Measurements from ENCODE around the gene CNOT4. TPM values are rescaled to one million over a fixed set of nuclear protein-coding genes. Genes with fewer than 3 reads are reported as not detected.

CNOT4 gene
- total RNA-seq, 1 experiment from 2014 or later = 9.7 TPM

DNA sequence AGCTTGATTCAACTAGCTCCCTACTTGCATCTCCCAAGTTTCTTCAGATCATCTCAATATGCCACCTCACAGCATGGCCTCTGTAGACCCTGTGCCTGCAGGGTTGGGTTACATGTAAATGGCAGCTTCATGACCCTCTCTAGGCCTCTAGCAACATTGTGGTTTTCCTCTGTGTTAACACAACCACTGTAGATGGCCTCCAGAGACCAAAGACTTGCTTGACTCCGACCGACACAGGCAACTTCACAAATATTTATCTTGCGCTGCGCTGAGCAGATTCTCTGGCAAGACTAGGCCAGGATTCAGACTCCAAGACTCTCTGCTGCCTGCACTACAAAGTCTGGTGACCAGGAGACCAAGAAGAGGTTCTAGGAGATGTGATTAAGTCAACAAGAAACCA, 75.9 kb downstream of the CNOT4 start:
- no TSS peak for BruUV-seq (replicated peaks)
- Histone ChIP-seq H3F3A (ENCODE audit: low read length, unreplicated experiment) (no peaks in the 10 kb centered on the region), H3K4me3 (ENCODE audit: low read length) (no peak overlapping the region), H3K9me2 (replicated peaks; ENCODE audit: low read length) (no peaks in the 10 kb centered on the region), H2AFZ (ENCODE audit: low read length) (no peak overlapping the region), H3K36me3 (ENCODE audit: low read depth, low read length) (no peaks in the 10 kb centered on the region), H3K27me3 (ENCODE audit: low read length) (no peaks in the 10 kb centered on the region), H3K9ac (ENCODE audit: low read length) (no peak overlapping the region), H3K79me2 (ENCODE audit: low read length) (peaks cover 12% of the 10 kb centered on the region; the same call in 1 of the 2 replicates), H3K27ac (ENCODE audit: low read length) (no peak overlapping the region), H3K9me3 (ENCODE audit: low read length) (no peaks in the 10 kb centered on the region), H3K4me2 (ENCODE audit: low read length) (no peak overlapping the region), H4K20me1 (ENCODE audit: low read length) (peaks cover 4% of the 10 kb centered on the region; the same call in 1 of the 2 replicates), H3K4me1 (ENCODE audit: insufficient read depth, low read length) (no peaks in the 10 kb centered on the region)
- DNase-seq (no peak), ATAC-seq (no peak)
- POLR2A ChIA-PET (ENCODE audit: unreplicated experiment) = no interaction called here
- CTCF ChIA-PET = no interaction called here
- no peak for TF ChIP-seq EZH2 (IDR thresholded peaks at IDR 0.05; ENCODE audit: low read length, unreplicated experiment)
- TF ChIP-seq, protein P1, sequence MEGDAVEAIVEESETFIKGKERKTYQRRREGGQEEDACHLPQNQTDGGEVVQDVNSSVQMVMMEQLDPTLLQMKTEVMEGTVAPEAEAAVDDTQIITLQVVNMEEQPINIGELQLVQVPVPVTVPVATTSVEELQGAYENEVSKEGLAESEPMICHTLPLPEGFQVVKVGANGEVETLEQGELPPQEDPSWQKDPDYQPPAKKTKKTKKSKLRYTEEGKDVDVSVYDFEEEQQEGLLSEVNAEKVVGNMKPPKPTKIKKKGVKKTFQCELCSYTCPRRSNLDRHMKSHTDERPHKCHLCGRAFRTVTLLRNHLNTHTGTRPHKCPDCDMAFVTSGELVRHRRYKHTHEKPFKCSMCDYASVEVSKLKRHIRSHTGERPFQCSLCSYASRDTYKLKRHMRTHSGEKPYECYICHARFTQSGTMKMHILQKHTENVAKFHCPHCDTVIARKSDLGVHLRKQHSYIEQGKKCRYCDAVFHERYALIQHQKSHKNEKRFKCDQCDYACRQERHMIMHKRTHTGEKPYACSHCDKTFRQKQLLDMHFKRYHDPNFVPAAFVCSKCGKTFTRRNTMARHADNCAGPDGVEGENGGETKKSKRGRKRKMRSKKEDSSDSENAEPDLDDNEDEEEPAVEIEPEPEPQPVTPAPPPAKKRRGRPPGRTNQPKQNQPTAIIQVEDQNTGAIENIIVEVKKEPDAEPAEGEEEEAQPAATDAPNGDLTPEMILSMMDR (conservative IDR thresholded peaks at IDR 0.05; ENCODE audit: low read depth, low read length) = no peak
- TF ChIP-seq EZH2phosphoT487 (IDR thresholded peaks at IDR 0.05; ENCODE audit: borderline replicate concordance, low read length) = no peak
- intact Hi-C loops (cut with micrococcal nuclease) = no loop called here

GRCh38 chr7:135430626-135431025, 79.3 kb downstream of the CNOT4 start:
- H3K9ac ChIP-seq (ENCODE audit: low read length) = no peak overlapping the region
- H3K9me3 ChIP-seq (ENCODE audit: low read length) = no peaks in the 10 kb centered on the region
- TF ChIP-seq EZH2 (IDR thresholded peaks at IDR 0.05; ENCODE audit: low read length, unreplicated experiment) = no peak
- TF ChIP-seq EZH2phosphoT487 (IDR thresholded peaks at IDR 0.05; ENCODE audit: borderline replicate concordance, low read length) = no peak
- TF ChIP-seq, protein P1 (conservative IDR thresholded peaks at IDR 0.05; ENCODE audit: low read depth, low read length) = no peak
- H3K4me2 ChIP-seq (ENCODE audit: low read length) = no peak overlapping the region
- no peak overlapping the region for H3K27ac ChIP-seq (ENCODE audit: low read length)
- ATAC-seq (no peak), DNase-seq (no peak)
- no peaks in the 10 kb centered on the region for H3K4me1 ChIP-seq (ENCODE audit: insufficient read depth, low read length)
- H3K79me2 ChIP-seq (ENCODE audit: low read length) = peaks cover 23% of the 10 kb centered on the region
- ChIA-PET POLR2A (ENCODE audit: unreplicated experiment) (no interaction called here), CTCF (no interaction called here)
- no peak overlapping the region for H3K4me3 ChIP-seq (ENCODE audit: low read length)
- no peaks in the 10 kb centered on the region for H3K27me3 ChIP-seq (ENCODE audit: low read length)
- intact Hi-C loops (cut with micrococcal nuclease) = no loop called here
- no peaks in the 10 kb centered on the region for H3K9me2 ChIP-seq (replicated peaks; ENCODE audit: low read length)
- H2AFZ ChIP-seq (ENCODE audit: low read length) = no peak overlapping the region
- no TSS peak for BruUV-seq (replicated peaks)
- no peaks in the 10 kb centered on the region for H3K36me3 ChIP-seq (ENCODE audit: low read depth, low read length)
- no peaks in the 10 kb centered on the region for H3F3A ChIP-seq (ENCODE audit: low read length, unreplicated experiment)
- H4K20me1 ChIP-seq (ENCODE audit: low read length) = no peaks in the 10 kb centered on the region

DNA sequence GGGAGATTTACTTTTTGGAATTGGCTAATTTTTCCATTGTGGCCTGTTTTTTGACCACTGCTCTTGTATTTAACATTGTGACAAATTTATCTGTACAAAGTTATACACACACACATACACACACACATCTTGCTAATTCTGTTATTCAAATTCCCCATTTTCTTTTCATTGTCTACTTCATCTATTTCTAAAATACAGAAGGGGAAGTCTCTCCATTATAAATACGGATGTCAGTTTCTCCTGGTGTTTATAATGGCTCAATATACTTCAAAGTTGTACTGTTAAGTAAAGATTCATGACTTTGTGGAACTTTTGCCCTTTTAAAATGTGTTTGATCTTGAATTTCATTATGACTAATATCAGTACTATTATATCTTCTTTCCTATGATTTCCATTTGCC, 81.0 kb downstream of the CNOT4 start:
- CTCF ChIA-PET = no interaction called here
- DNase-seq = no peak
- no peak for ATAC-seq
- Histone ChIP-seq H3K36me3 (ENCODE audit: low read depth, low read length) (no peaks in the 10 kb centered on the region), H3K79me2 (ENCODE audit: low read length) (peaks cover 32% of the 10 kb centered on the region), H3K9me2 (replicated peaks; ENCODE audit: low read length) (no peaks in the 10 kb centered on the region), H3K27me3 (ENCODE audit: low read length) (no peaks in the 10 kb centered on the region), H3K4me3 (ENCODE audit: low read length) (no peak overlapping the region), H3K9me3 (ENCODE audit: low read length) (no peaks in the 10 kb centered on the region), H3F3A (ENCODE audit: low read length, unreplicated experiment) (no peaks in the 10 kb centered on the region), H4K20me1 (ENCODE audit: low read length) (no peaks in the 10 kb centered on the region), H3K4me2 (ENCODE audit: low read length) (no peak overlapping the region), H2AFZ (ENCODE audit: low read length) (no peak overlapping the region), H3K27ac (ENCODE audit: low read length) (no peak overlapping the region), H3K4me1 (ENCODE audit: insufficient read depth, low read length) (no peaks in the 10 kb centered on the region), H3K9ac (ENCODE audit: low read length) (no peak overlapping the region)
- intact Hi-C loops (cut with micrococcal nuclease) = no loop called here
- POLR2A ChIA-PET (ENCODE audit: unreplicated experiment) = no interaction called here
- no peak for TF ChIP-seq EZH2 (IDR thresholded peaks at IDR 0.05; ENCODE audit: low read length, unreplicated experiment)
- TF ChIP-seq, protein P1 (conservative IDR thresholded peaks at IDR 0.05; ENCODE audit: low read depth, low read length) = no peak
- no peak for TF ChIP-seq EZH2phosphoT487 (IDR thresholded peaks at IDR 0.05; ENCODE audit: borderline replicate concordance, low read length)
- BruUV-seq (replicated peaks) = no TSS peak
